GM21360 (cell line): ENCODE measurements around the gene DDX20.

ENCODE experiments used
- ATAC-seq: cut with Tn5 transposase; IDR thresholded peaks from one replicate; pipeline ENCODE4 v1.9.1; 2021; ENCODE audit warnings: mild to moderate bottlenecking, moderate library complexity; ENCODE audit not compliant: unreplicated experiment

The DDX20 gene, protein sequence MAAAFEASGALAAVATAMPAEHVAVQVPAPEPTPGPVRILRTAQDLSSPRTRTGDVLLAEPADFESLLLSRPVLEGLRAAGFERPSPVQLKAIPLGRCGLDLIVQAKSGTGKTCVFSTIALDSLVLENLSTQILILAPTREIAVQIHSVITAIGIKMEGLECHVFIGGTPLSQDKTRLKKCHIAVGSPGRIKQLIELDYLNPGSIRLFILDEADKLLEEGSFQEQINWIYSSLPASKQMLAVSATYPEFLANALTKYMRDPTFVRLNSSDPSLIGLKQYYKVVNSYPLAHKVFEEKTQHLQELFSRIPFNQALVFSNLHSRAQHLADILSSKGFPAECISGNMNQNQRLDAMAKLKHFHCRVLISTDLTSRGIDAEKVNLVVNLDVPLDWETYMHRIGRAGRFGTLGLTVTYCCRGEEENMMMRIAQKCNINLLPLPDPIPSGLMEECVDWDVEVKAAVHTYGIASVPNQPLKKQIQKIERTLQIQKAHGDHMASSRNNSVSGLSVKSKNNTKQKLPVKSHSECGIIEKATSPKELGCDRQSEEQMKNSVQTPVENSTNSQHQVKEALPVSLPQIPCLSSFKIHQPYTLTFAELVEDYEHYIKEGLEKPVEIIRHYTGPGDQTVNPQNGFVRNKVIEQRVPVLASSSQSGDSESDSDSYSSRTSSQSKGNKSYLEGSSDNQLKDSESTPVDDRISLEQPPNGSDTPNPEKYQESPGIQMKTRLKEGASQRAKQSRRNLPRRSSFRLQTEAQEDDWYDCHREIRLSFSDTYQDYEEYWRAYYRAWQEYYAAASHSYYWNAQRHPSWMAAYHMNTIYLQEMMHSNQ

GRCh38 chr1:111755331-111756123, at the start of gene DDX20:
Gene DDX20, plus strand, starts transcription at chr1:111755901. Its CDS starts 24 bp downstream, at chr1:111755925.
- ATAC-seq = peak; percentile 91

GRCh38 chr1:111706921-111707320, 48.8 kb upstream of the DDX20 start:
- ATAC-seq = no peak

DNA sequence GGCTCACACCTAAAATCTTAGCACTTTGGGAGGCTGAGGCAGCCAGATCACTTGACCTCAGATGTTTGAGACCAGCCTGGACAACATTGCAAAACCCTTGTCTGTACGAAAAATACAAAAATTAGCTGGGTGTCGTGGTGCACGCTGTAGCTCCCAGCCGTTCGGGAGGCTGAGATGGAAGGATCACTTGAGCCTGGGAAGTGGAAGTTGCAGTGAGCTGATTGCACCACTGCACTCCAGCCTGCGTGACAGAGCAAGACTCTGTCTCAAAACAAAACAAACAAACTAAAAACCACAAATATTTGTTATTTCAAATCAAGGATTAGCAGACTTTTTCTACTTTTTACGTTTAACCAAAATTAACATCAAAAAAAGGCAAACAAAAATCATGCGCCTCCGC, 47.8 kb upstream of the DDX20 start:
- ATAC-seq = no peak

DNA sequence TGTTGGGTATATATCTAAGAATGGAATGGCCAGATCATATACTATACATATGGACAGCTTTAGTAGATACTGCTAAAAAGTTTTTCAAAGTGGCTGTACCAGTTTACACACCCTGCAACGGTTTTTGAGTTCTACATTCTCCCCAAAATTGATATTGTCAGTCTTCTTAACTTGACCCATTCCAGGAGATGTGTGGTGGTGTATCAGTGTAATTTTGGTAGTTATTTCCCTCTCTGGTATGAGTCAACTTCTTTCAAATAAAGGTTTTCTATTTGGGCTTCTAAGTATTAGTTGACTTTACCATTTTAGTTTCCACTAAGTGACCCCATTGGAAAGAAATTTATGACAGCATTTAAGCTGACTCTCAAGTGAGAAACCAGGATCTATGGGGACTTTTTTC, 45.7 kb upstream of the DDX20 start:
- no peak for ATAC-seq

- no peak for ATAC-seq
Observed at GRCh38 chr1:111716333-111716732, 39.4 kb upstream of the DDX20 start.

GRCh38 chr1:111717450-111717849, 38.3 kb upstream of the DDX20 start:
- ATAC-seq = no peak

DNA sequence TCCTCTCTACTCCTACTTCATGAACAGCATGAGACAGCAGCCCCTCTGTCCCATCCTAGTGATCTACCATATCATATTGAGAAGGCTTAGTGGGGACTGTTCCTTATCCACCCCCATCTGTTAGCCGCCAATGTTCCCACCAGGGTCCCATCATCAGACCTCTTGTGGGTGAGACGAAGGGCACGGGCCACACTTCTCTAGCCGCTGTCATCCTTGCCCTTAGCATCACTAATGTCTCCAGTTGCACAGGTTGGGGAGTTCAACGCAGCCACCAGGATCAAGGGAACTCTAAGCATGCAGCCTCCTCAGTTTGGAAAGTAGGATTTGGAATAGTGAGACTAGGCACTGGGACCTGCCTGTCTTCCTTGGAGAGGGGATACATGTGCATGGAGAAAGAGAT, 36.6 kb upstream of the DDX20 start:
- ATAC-seq = no peak

- ATAC-seq = no peak
Observed at GRCh38 chr1:111719674-111720132, 36.0 kb upstream of the DDX20 start.

DNA sequence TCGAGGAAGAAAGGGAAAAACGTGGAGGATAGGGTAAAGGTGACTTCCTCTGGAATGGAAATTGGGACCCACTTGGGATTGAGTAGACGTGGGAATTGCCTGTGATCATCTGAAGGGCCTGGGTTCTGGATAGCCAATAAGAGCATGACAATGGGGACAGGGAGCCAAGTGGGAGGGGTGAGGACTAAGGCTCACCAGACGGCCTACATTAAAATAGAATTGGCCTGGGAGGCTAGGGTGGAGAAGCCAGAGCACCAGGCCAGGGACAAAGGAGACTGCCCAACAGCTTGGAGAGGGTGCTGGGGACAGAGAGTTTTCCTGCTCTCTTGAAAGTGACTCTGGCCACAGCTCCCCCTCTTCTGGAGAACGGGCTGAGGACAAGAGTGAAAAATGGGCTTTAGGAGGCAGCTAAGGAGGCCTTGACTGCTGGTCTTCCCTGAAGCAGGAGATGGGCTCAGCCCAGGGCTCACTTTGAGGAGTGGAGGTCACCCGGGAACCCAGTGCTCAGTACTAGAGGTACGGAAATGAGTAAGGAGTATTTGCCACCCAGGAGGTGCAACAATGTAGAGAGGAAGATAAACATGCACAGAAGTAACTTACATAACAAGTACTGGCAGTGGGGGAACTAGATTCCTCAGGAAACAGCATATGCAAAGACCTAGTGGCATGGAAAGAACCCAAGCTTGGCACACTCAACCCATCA, 35.3 kb upstream of the DDX20 start:
- no peak for ATAC-seq

DNA sequence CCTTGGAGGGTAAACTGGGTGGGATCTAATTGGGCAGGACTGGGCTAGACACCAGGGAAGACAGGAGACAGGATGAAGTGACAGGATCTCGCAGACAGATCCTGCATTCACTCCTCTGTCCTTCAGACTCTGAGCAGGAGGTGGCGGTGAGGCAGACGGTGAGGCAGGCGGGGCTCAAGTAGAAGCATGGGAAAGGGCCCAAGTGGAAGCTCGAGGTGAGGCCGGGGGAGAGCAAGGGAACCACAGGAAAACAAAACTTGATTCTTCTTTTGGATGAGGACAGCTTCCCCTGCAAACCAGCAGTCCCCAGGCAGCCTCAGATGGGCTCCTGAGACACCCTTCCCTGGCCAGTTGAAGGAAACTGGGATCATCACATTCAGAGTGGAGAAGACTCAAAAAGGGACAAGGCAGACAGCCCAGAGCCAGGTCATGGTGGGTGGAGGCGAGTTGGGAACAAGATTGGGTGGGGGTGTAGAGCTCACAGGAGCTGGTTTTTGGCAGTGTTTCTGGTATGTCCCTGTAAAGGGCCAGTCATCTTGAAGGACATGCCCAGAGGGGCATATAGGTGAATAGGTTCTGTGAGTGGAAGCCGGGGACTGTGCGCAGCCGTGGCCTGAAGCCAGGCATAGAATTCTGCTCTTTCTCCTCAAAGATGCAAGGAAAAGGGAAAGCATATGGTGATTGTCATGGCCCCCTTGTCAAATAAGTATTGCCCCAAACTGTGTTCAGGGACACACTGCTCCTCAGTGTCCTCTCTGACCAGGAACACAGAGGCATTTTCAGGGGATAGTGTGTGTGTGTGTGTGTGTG, 34.5 kb upstream of the DDX20 start:
- no peak for ATAC-seq

- no peak for ATAC-seq
Observed at GRCh38 chr1:111723091-111723806, 32.5 kb upstream of the DDX20 start.

- ATAC-seq = no peak
Observed at GRCh38 chr1:111723871-111724270, 31.8 kb upstream of the DDX20 start.

DNA sequence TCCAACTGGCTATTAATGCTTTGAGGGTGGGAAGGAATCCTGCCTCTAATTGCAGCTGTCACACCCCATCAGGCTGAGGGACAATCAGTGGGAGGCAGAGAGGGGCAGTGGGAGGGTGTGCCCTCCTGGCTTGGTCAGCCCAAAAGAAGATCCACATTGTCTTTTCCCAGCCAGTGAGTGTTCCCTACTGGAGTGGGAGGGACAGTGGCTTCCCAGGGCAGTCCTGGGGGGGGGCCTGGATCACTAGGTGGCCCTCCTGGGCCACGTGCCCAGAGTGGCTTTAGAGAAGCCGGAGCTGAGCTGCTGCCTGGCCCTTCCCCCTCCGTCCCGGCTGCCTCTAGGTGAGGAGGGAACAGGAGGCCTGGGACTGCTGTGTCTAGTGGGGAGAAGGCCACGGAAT, 30.5 kb upstream of the DDX20 start:
- no peak for ATAC-seq

DNA sequence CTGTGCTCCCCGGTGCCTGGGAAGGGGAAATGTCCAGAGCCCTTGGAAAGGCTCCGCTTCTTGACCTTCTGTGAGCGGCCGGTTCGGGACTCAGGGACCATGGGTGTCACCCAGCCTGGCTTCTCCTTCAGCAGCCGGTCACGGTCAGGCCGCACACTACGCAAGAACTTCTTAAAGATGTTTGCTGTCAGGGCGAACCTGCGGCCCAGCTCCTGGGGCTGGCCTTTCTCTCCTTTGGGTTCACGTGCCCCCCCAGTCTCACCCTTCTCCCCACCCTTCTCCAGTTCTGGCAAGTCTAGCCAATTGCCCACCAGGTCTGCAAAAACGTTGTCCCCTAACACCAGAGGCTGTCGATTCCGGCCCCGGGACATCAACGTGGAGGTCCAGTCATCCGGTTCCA, 28.6 kb upstream of the DDX20 start:
- ATAC-seq = no peak

DNA sequence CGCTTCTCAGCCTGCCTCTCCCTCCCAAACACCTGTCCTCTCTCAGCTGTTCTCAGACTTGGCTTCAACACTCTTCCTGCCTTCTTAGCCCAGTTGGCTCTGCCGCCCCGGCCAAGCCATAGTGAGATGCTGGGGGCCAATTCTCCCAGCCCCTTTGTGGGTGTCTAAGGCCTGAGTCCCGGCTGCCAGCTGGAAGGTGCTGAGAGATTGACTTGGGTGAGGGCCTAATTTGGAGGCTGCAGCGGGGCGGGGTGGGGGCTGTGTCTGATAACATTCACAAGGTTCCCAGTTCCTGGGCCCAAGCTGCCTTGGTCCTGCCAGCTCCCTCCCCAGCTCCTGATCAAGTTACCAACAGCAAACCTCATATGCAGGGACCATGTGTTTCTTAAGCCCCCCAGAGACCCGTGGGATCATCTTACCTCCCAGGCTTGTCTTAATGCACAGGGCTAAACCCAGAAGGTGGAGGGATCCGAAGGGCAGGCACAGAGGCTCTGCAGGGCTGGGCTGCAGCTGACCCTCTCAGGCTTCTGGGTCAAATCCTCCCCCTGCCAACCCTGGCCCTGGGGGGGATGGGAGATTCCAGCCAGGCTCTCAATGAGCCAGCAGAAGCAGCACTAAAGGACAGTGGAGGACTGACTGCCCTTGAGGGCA, 26.3 kb upstream of the DDX20 start:
- no peak for ATAC-seq

DNA sequence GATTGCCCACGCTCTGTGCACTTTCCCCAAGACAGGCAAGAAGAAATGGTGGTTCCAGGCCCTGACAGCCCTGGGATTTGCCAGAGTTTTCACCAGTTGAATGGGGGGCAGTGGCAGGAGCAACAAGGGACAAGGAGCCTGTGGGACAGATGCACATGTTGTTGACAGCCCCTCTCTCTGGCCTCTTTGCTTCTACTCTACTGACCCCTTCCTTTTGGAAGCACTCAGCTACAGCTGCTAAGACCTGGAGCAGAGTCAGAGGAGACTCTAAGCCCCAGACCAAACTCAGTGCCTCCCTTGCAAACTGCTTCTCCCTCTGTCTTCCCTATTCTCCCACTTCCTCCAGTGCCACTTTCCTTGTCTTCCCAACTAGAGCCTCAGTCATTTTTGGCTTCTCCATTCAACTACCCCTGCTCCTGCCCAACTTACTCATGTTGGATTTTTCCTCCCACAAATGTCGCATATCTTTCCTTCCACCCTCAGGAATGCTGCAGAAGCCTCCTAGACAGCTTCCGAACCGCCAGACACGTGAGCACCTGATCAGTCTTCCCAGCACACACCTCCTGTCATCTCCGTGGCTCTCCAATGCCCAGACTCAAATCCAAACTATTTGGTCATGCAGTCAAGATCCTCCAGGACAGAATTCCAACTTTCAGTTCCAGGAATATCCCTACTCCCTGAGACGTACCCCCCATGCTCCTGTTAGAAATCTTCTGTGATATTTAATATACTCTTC, 25.6 kb upstream of the DDX20 start:
- no peak for ATAC-seq

- ATAC-seq = no peak
Observed at GRCh38 chr1:111730706-111731105, 25.0 kb upstream of the DDX20 start.

- ATAC-seq = no peak
Observed at GRCh38 chr1:111731956-111732355, 23.7 kb upstream of the DDX20 start.
